Measurements from ENCODE around the gene DDAH1.

DDAH1 gene

GRCh38 chr1:85328713-85329397 is 136.1 kb downstream of the DDAH1 start:
- no peak for DNase-seq (ENCODE audit: low read depth, low spot score)

- no peak for DNase-seq (ENCODE audit: low read depth, low spot score)
Measured at GRCh38 chr1:85327759-85328158, 137.2 kb downstream of the DDAH1 start.

- no peak for DNase-seq (ENCODE audit: low read depth, low spot score)
Measured at GRCh38 chr1:85326851-85327250, 138.1 kb downstream of the DDAH1 start.

- no peak for DNase-seq (ENCODE audit: low read depth, low spot score)
Measured at GRCh38 chr1:85326336-85326735, 138.6 kb downstream of the DDAH1 start.

- DNase-seq (ENCODE audit: low read depth, low spot score), result no peak
Measured at GRCh38 chr1:85325920-85326319, 139.0 kb downstream of the DDAH1 start.

GRCh38 chr1:85323770-85324169 is 141.2 kb downstream of the DDAH1 start:
- DNase-seq (ENCODE audit: low read depth, low spot score), result no peak

- no peak for DNase-seq (ENCODE audit: low read depth, low spot score)
Measured at GRCh38 chr1:85322655-85323054, 142.3 kb downstream of the DDAH1 start.

- DNase-seq (ENCODE audit: low read depth, low spot score), result no peak
Measured at GRCh38 chr1:85321237-85321964, 143.6 kb downstream of the DDAH1 start.

- DNase-seq (ENCODE audit: low read depth, low spot score), result no peak
Measured at GRCh38 chr1:85320371-85321131, 144.4 kb downstream of the DDAH1 start.

- no peak for DNase-seq (ENCODE audit: low read depth, low spot score)
Measured at GRCh38 chr1:85319931-85320330, 145.0 kb downstream of the DDAH1 start.

- no peak for DNase-seq (ENCODE audit: low read depth, low spot score)
Measured at GRCh38 chr1:85319491-85319890, 145.5 kb downstream of the DDAH1 start.

GRCh38 chr1:85318217-85318616 is 146.7 kb downstream of the DDAH1 start:
- no peak for DNase-seq (ENCODE audit: low read depth, low spot score)

- DNase-seq (ENCODE audit: low read depth, low spot score), result no peak
Measured at GRCh38 chr1:85317560-85317959, 147.4 kb downstream of the DDAH1 start.

GRCh38 chr1:85316321-85316720 is 148.6 kb downstream of the DDAH1 start:
- no peak for DNase-seq (ENCODE audit: low read depth, low spot score)

GRCh38 chr1:85315789-85316188 is 149.2 kb downstream of the DDAH1 start:
- DNase-seq (ENCODE audit: low read depth, low spot score), result no peak

GRCh38 chr1:85314726-85315125 is 150.2 kb downstream of the DDAH1 start:
- DNase-seq (ENCODE audit: low read depth, low spot score), result no peak

- DNase-seq (ENCODE audit: low read depth, low spot score), result no peak
Measured at GRCh38 chr1:85313888-85314696, 150.9 kb downstream of the DDAH1 start.

- no peak for DNase-seq (ENCODE audit: low read depth, low spot score)
Measured at GRCh38 chr1:85311818-85312217, 153.1 kb downstream of the DDAH1 start.

GRCh38 chr1:85308833-85309350 is 156.1 kb downstream of the DDAH1 start:
- DNase-seq (ENCODE audit: low read depth, low spot score), result no peak

GRCh38 chr1:85307987-85308832 is 156.7 kb downstream of the DDAH1 start:
- DNase-seq (ENCODE audit: low read depth, low spot score), result peak; percentile 21

- DNase-seq (ENCODE audit: low read depth, low spot score), result no peak
Measured at GRCh38 chr1:85306236-85306635, 158.7 kb downstream of the DDAH1 start.

Data from activated naive CD8-positive, alpha-beta T cell treated with anti-CD3 and anti-CD28 coated beads, Interleukin-2, amount 50 U/mL, for 16 hours (primary cell).